WERI-Rb-1 (cell line): Measurements from ENCODE around the gene BMP15.

Experiments
- DNase-seq: peaks from one replicate; pipeline ENCODE4 v3.0.0-alpha.2; 2020
- H3K27ac ChIP-seq: fragments of 250-450 bp; sonication (Bioruptor Pico); 2 replicates; pipeline ENCODE4 v1.5.1; 2020; ENCODE audit warnings: mild to moderate bottlenecking, moderate library complexity
- H3K27me3 ChIP-seq: fragments of 250-450 bp; sonication (Bioruptor Pico); 2 replicates; pipeline ENCODE4 v1.5.1; 2021; ENCODE audit warnings: mild to moderate bottlenecking, low read depth, moderate library complexity; ENCODE audit not compliant: insufficient read depth, severe bottlenecking
- H3K36me3 ChIP-seq: fragments of 250-450 bp; sonication (Bioruptor Pico); 2 replicates; pipeline ENCODE4 v1.5.1; 2020; ENCODE audit warnings: mild to moderate bottlenecking, moderate library complexity
- H3K4me3 ChIP-seq: 2 replicates; pipeline ENCODE4 v1.5.1; 2011; ENCODE audit warnings: low read depth, mild to moderate bottlenecking, control low read depth, low read length
- H3K9me3 ChIP-seq: fragments of 250-450 bp; sonication (Bioruptor Pico); 2 replicates; pipeline ENCODE4 v1.5.1; 2021; ENCODE audit warnings: mild to moderate bottlenecking, moderate library complexity; ENCODE audit not compliant: severe bottlenecking
- TF ChIP-seq, protein P1 (sequence below): IDR thresholded peaks from 2 replicates; pipeline ENCODE4 v1.5.1; 2011; ENCODE audit warnings: low read depth, mild to moderate bottlenecking, control low read depth, inconsistent platforms, low read length

The BMP15 gene

DNA sequence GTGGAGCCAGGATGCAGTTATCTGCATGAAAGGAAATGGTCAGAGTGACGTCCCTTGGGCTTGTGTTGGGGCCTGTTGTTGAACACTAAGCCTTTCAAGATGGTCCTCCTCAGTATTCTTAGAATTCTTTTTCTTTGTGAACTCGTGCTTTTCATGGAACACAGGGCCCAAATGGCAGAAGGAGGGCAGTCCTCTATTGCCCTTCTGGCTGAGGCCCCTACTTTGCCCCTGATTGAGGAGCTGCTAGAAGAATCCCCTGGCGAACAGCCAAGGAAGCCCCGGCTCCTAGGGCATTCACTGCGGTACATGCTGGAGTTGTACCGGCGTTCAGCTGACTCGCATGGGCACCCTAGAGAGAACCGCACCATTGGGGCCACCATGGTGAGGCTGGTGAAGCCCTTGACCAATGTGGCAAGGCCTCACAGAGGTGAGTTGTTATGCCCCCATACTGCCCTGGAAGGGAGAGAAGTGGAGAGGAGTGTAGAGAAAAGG lies at the start of gene BMP15:
TSS of gene BMP15 (plus strand) at position 51 of the 492 bp plus-strand sequence. CDS start at position 100, 49 bp downstream.
- TF ChIP-seq, protein P1, sequence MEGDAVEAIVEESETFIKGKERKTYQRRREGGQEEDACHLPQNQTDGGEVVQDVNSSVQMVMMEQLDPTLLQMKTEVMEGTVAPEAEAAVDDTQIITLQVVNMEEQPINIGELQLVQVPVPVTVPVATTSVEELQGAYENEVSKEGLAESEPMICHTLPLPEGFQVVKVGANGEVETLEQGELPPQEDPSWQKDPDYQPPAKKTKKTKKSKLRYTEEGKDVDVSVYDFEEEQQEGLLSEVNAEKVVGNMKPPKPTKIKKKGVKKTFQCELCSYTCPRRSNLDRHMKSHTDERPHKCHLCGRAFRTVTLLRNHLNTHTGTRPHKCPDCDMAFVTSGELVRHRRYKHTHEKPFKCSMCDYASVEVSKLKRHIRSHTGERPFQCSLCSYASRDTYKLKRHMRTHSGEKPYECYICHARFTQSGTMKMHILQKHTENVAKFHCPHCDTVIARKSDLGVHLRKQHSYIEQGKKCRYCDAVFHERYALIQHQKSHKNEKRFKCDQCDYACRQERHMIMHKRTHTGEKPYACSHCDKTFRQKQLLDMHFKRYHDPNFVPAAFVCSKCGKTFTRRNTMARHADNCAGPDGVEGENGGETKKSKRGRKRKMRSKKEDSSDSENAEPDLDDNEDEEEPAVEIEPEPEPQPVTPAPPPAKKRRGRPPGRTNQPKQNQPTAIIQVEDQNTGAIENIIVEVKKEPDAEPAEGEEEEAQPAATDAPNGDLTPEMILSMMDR, result no peak
- H3K27me3 ChIP-seq, result peaks cover 12% of the 10 kb centered on the region

DNA sequence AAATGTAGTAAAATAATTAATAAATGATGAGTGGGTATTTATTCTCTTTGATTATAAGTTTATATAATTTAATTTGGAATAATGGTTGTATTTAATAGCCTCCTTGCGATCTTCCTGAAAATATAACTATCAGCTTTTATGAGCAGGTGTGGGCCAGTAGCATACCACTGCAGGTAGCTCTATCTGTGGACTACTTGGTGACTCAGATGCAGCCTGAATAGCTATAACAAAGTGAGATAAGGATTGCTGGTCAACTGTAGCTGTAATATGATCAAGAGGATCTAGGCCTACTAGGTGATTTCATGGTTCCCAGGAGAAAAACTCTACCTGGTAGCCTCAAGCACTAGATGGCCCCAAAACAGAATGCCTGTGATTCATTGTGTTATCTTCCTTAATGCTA lies 47.1 kb upstream of the BMP15 start:
- Histone ChIP-seq H3K9me3 (no peaks in the 10 kb centered on the region), H3K27me3 (peaks cover 11% of the 10 kb centered on the region), H3K27ac (no peak overlapping the region), H3K36me3 (no peaks in the 10 kb centered on the region), H3K4me3 (no peak overlapping the region)
- DNase-seq, result no peak
- TF ChIP-seq, protein P1, result no peak

More for the DNA sequence above, at the start of gene BMP15:
- Histone ChIP-seq H3K36me3 (no peaks in the 10 kb centered on the region), H3K27ac (no peak within 1 kb of the TSS), H3K9me3 (no peaks in the 10 kb centered on the region), H3K4me3 (no peak within 1 kb of the TSS)
- DNase-seq, result no peak

DNA sequence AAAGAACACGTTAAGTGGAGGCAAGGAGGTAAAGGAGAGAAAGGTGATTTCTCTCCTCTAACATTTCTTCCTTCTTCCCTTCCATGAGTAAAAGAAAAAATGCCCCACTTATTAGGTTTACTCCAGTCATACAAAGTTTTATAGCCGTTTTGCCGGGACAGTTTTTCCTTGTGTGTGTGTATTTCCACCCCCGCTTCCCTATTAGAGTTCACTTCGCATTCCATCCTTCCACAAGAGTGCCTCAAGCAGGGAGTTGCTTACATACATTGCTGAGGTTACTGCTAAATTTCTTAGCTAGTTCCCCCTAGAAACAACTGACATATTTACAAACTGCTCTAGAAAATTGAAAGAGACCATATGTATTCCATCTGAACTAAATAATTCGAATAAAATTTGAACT lies 45.2 kb upstream of the BMP15 start:
- TF ChIP-seq, protein P1, result no peak
- no peaks in the 10 kb centered on the region for H3K9me3 ChIP-seq

DNA sequence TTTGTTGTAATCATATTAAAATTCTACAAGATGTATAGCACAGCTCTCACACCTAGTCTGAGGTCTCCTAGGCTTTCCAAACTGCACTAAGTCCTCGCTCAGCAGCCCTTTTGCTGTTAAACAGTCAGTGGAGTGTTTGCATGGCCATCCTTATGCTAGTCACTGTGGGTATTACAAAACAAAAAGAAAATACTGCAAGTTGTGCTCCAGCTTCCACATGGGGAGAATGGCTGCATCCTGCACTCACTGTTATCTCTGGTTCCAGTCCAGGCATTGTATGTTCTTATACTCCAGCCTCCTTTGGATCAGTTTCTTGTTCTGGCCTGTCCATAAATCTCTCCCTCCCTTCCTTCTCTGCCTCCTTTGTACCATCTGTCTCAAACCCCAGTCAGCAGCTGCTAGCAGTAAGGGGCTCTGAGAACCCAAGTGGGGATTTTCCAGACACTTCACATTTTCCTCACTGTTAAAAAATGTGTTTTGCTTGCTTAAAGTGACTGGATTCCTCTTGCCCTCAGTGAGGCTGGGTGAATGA lies 38.5 kb upstream of the BMP15 start:
- no peak overlapping the region for H3K27ac ChIP-seq
- peaks cover 34% of the 10 kb centered on the region for H3K27me3 ChIP-seq
- TF ChIP-seq, protein P1, result no peak
- H3K9me3 ChIP-seq, result no peaks in the 10 kb centered on the region
- no peak for DNase-seq
- H3K4me3 ChIP-seq, result no peak overlapping the region
- H3K36me3 ChIP-seq, result no peaks in the 10 kb centered on the region

More for the DNA sequence above, 45.2 kb upstream of the BMP15 start:
- Histone ChIP-seq H3K27me3 (peaks cover 11% of the 10 kb centered on the region), H3K27ac (no peak overlapping the region), H3K4me3 (no peak overlapping the region), H3K36me3 (no peaks in the 10 kb centered on the region)
- DNase-seq, result no peak

DNA sequence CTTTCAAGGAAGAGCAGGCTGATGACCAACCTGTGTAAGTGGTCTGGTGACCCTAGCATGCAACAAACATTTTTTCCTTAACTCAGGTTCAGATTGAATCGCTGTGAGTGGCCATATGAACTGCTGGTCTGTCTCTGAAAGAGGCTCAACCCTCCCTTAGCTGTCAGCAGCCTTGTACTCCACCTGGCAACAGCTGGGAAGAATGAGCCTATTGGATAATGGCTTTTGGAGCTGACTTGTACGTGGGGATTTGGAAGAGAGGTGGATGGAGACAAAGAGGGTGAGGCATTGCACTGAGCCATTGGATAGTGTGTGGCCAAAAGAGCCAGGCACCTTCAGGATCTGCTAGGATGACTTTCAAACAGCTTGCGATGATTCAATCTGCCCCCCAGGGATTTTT lies 35.7 kb upstream of the BMP15 start:
- no peak for DNase-seq
- Histone ChIP-seq H3K9me3 (no peaks in the 10 kb centered on the region), H3K27me3 (peaks cover 31% of the 10 kb centered on the region), H3K4me3 (no peak overlapping the region), H3K27ac (no peak overlapping the region), H3K36me3 (no peaks in the 10 kb centered on the region)
- TF ChIP-seq, protein P1, result no peak

DNA sequence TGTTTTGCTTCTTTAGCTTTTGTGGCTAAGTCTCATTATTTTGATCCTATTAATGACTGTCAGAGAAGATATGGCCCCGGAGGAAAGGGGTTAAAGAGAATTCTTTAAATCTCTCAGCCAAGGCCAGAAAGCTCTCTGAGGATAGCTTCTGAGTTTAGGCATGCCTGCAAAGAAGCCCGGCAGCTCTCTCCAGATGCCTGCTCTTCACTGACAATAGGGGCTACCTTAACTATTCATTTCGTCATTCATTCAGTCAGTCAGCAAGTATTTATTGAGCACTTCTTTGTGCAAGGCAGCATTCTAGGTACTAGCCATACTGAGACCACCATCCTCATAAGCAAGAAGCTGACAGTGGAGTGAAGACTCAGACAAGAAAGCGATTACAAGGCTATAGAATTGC lies 34.0 kb upstream of the BMP15 start:
- Histone ChIP-seq H3K27me3 (peaks cover 22% of the 10 kb centered on the region), H3K9me3 (no peaks in the 10 kb centered on the region), H3K27ac (no peak overlapping the region), H3K4me3 (no peak overlapping the region), H3K36me3 (no peaks in the 10 kb centered on the region)
- TF ChIP-seq, protein P1, result no peak
- DNase-seq, result no peak
